ACHN (cell line): ENCODE measurements around the gene KLHDC9.
A peak's percentile ranks its signal among the peaks of the same experiment; 100 is the strongest.

Experiments used
- DNase-seq: peaks from one replicate; pipeline ENCODE4 v3.0.0-alpha.2; 2015
- in situ Hi-C: cut with HindIII; loops from 2 replicates; pipeline ENCODE4 v1.10.0; 2017; ENCODE audit warnings: low sequenced_read_pairs, low pct_ligation_motif_present, low pct_unique_long_range_greater_than_20kb

KLHDC9 gene

DNA sequence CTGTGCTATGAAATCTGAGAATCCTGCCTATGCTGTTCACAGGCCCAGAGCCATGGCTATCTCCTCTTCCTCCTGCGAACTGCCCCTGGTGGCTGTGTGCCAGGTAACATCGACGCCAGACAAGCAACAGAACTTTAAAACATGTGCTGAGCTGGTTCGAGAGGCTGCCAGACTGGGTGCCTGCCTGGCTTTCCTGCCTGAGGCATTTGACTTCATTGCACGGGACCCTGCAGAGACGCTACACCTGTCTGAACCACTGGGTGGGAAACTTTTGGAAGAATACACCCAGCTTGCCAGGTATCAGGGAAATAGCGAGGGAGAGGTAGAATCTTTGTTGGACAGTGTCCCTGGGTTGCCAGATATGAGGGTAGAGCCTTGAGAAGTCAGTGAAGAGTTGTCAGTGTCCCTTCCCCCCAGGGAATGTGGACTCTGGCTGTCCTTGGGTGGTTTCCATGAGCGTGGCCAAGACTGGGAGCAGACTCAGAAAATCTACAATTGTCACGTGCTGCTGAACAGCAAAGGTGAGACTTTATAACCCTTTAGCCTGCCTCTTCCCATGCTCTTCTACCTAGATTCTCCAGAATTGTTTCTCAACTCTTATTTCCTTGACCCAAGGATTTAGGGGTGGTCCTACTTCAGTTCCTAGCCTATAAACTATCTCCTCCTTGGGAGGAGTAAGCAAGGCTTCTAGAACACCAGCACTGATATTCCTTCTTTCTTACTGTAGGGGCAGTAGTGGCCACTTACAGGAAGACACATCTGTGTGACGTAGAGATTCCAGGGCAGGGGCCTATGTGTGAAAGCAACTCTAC lies 21.1 kb downstream of the KLHDC9 start:
- DNase-seq: peak; percentile 77
- in situ Hi-C loops: no loop called here

DNA sequence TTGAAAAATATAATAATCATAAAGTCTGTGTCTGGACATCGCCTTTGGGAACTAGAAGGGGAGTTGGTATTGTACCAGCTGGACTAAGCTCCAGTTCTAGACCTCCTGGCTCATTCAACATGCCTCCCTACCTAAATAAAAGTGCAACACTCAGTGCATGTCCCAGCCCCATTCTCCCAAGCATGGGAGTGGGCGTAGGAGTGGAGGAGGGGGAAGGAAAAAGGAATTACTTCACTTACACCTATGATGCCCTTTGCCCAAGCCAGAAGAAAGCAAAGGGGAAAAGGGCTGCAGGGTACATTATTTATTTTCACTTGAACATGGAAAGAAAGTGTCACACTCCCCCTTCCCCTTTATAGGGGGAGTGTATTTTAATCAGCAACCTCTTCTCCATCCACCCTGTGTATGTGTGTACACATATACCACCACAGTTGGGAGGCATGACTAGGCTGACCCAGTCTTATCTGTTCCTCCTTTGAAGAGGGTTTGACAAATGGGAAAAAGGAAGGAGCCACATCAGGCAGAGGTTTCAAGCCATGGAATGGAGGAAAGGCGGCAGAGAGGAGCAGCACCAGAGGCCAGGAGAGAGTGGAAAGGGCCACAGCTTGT lies 23.0 kb downstream of the KLHDC9 start:
- in situ Hi-C loops: no loop called here
- DNase-seq: no peak

DNA sequence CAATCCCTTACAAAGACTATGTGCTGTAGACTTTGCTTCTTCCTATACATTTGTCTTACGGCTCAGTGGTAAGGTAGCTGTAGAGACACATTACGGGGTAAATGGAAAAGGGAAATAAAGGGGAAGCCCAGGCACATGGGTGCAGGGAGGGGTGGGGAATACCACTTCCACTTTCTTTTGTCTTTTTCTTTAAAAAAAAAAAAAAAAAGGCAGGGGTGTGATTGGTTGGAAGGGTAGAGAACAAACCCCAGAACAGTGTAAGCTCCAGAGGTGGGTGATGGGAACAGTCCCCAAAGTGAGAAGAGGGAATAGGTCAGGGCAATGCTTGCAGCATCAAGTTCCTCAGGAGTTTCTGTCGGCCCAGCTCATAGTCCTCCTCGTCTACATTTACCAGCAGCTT lies 23.7 kb downstream of the KLHDC9 start:
- DNase-seq: no peak
- in situ Hi-C loops: no loop called here

DNA sequence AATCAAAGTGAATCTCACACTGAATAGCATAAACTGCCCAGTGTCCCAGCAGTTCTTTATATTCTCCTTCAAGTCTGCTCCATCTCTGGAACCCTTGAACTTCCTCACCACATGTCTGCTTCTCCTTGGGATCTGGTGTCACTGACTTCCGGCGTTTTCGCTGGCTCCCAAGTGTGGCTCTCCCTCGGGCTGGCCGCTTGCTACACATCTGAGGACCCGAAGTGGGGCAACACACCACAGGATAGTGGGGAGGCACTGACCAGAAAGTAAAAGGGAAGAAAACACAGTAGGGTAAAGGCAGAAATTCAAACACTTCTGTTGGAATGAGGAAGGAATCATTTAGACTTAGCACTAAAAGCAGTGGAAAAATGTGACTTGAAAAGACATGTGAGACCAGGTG lies 24.8 kb downstream of the KLHDC9 start:
- no peak for DNase-seq
- in situ Hi-C loops: no loop called here

DNA sequence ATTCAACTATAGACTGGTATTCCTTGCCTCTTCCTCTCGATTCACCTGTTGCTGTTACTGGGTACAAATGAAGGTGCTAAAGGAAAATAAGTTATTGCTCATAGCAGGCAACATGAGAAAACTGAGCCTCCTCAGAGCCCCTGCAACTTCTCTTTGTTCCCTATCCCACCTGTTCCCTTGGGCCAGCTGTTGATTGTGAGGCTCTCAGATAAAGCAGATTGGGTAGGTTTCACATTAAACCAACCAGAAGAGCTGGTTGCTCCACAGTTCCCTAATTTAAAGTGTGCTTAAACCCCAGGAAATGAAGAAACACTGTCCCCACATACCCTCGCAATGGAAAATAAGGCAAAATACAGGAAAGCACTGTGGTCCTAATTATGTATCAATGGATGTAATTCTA lies 29.5 kb downstream of the KLHDC9 start:
- in situ Hi-C loops: no loop called here
- no peak for DNase-seq

DNA sequence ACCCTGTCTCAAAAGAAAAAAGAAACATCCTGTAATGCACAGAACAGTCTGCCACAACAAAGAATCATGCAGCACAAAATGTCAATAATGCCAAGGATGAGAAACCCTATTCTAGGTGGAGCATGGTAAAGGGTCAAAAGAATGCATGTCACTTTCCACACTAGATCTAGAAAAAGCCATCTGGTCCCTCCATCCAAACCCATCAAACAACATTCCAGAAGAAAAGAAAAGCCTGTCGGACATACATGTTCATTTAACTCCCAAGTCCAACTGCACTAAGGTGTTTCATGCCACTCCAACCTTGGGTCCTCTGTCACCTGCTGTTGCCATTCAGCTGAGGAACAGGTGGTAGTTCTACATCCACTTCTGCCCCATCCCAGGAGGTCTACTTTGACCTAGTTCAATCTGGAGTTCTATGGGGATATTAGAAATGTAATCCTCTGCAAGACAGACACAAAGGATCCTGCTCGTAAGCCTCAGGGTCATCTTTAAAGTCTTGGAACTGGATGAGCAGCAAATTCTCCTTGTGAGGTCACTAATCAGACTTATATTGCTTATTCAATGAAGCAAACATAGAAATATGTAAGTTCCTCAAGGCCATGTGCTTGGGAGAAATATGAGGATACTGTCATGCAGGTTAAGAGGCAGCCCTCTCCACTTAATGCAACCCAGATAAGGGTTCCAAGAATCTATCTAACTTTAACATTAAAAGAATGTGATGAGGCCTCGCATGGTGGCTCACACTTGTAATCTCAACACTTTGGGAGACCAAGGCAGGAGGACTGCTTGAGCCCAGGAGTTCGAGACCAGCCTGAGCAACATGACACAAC lies 30.6 kb downstream of the KLHDC9 start:
- in situ Hi-C loops: no loop called here
- DNase-seq: no peak

DNA sequence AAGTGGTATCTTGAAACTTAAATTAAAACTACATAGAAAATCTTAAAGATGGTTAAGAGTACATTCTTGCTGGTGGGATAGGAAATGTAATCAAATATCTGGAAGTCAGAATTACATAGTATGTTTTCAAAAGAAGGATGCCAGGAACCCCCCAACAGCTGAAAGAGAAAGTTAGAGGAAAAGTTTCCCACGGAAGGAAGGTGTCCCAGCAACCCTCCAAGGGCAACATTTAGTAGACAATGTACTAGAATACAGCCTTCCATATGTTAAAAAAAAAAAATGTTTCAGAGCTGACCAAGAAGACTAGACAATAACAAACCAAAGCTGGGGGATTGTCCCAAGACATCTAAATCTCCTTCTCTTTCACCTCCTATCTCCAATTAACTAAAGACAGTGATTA lies 32.1 kb downstream of the KLHDC9 start:
- in situ Hi-C loops: no loop called here
- no peak for DNase-seq

DNA sequence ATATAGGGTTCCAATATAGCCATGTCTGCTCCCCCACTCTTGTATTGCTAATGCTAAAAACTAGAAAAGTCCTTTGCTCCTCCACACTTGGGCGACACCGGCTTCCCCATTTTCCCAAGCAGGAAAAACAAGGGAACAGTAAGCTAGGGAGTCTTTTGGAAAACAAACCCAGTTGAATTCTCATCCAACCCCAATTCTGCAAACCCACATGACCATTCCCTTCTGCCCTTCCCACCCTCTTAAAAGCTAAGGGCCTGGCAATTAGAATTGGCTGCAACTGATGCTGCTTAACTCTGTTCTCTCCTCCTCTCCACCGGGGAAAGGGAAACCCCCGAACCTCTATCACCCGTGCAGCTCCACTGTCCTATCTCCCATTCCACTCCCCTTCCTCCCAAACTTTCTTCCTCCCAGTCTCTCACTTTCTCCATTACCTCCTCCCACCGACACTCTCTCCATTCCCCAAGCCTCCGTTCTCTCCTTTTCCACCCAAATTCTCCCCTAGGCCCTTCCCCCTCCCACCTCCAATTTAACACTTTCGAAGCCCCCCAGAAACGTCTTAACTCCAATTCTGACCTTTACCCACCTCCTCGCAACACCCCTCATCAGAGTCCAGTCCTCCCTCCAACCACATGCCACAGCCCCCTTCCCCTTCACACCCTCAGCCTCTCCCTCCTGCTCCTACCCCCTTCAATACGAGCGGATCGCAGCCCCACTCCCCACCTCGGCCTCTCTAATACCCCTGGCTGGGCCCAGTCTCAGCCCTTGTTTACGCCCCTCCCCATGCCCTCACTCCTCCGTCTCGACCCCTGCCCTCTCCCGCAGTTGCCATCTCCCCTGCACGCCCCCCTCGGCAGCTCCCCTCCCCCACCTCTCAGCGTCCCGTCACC lies 33.6 kb downstream of the KLHDC9 start:
- peak; percentile 18 for DNase-seq
- in situ Hi-C loops: no loop called here

DNA sequence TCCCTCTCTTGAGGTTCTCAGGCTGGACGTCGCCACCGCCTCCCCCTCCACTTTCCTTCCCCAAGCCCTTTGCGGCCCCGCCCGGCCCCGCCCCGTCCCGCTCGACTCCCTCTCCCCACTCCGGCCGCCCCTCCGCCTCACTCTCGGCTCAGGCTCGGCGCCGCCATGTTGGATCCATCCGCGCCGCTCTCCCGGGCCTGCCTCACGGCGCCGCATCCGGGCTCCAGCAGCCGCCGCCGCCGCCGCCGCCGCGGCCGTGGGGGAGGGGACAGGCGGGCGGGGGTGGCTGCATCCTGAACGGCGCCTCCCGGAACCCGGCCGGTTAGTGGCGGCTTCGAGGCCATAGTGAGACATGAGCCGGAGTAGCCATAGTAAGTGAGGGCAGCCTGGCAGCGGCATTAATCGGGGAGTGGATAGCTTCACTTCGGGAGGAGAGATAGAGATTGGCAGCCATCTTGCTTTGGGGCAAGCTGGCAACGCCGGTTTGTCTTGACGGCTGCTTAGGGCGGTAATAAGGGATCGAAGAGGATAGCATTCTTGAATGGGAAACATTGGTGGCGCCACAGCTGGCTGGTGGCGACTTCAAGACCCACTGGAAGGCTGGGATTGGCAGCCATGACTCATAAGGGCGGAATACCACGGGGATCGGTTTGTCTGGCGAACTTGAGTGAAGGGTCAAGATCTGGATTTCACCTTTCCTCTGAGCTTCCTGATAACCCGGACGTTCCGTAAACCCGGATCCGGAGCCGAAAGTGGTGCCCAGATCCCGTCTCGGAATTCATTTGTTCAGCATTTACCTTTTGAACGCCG lies 34.5 kb downstream of the KLHDC9 start, which contains the start of gene DEDD:
TSS of gene DEDD (minus strand) at position 258 of the 810 bp plus-strand sequence. CDS start 8,205 bp downstream, outside the sequence.
- in situ Hi-C loops: no loop called here

DNA sequence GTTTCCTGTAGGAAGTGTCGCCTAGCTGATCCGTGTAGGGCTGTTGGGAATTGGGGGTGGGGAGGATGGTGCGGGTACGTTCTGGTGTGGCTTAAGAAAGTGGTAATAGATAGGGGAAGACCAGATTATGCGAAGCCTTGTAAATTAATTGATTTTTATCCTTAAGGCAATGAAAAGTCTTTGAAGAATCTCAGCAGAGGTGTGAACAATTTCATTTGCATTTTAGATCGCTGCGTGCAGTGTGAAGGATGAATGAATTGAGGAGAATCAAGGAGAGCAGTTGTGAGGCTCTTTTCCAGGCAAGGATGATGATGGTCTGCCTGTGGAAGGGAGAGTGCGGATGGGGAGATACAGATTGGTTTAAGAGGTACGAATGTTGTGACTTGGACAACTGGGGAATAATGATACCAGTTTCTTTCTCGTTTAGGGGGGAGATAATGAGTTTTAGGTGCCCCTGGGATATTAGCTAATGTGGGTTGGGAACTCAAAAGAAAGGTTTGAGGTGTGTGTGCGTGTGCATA lies 35.1 kb downstream of the KLHDC9 start:
- in situ Hi-C loops: no loop called here
- no peak for DNase-seq

More for the DNA sequence above, 34.5 kb downstream of the KLHDC9 start, which contains the start of gene DEDD:
- peak; percentile 98 for DNase-seq

DNA sequence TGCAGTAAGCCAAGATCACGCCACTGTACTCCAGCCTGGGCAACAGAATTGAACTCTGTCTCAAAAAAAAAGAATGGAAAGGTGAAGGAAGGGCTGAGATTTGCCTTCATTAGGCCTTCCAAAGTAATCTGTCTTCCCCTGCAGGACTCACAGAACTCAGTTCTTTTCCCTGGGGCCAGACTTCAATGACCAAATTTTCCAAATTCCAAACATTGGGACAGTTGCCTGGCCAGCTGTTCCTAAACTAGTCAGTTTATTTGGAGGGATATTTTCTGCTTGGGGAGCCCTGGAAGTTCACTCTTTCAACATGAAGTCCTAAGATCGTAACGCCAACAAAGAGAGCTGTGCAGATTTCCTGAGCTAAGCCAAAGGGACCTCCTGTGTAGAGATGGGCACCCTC lies 39.7 kb downstream of the KLHDC9 start:
- in situ Hi-C loops: no loop called here
- DNase-seq: no peak

DNA sequence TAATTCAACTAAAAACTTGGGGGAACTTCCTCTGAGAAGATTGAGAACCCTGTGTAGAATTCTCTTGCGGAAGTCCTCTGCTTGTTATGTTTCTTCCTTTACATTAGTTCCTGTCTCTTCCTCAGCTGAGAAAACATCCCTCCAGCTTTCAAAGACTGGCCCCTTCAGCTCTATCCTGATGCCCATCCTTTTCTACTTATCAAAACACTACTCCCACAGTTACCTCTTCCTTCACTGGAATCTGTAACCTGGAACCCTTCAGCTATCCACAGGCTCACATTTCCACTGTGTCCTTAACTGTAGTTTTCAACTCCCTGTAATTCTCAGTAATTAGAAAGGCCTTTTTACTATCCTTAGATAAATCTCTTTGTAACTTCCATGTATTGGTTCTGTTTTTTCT lies 40.3 kb downstream of the KLHDC9 start:
- DNase-seq: no peak
- in situ Hi-C loops: no loop called here

DNA sequence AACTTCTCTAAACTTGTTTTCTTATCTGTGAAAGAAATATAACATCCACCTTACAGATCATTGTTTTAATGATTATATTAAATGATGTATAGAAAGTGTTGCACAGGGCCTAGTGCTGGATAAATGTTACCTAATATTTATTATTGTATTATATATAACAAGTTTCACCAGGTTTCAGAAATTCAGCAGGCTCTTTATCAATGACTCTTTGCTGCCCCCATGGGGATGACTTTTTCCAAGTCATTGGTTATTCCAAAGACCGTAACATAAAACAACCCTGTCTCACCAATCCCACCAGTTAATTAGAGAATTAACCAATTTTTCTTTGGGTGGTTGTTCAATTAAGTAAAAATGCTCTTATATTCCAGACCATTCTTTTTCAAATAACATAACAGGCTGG lies 41.6 kb downstream of the KLHDC9 start:
- in situ Hi-C loops: no loop called here

DNA sequence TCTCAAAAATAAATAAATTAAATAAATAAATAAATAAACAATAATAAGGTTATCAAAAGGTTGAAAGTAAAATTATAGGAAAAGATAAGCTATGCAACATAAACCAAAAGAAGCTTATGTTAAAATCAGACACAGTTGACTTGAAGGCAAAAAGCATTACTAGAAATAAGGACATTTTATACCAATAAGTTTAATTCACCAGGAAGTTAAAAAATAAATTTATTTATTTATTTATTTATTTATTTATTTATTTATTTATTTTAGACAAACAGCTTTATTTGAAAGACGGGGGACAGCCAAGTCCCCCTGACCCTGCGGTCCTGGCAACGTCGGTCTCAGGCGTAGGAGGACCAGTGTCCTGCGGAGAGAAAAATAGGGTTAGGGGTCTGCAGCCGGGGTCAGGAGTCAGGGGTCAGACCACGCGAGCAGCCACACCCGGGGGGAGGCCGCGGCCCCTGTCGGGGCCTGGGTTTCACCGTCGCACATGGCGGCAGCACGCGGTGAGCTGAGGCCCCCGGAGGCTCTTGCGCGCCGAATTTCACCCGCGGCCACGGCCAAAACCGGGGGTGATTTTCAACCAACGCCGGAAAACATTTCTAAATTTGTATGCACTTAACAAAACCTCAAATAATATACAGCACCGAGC lies 42.7 kb downstream of the KLHDC9 start:
- DNase-seq: no peak
- in situ Hi-C loops: no loop called here

More for the DNA sequence above, 41.6 kb downstream of the KLHDC9 start:
- peak; percentile 60 for DNase-seq

DNA sequence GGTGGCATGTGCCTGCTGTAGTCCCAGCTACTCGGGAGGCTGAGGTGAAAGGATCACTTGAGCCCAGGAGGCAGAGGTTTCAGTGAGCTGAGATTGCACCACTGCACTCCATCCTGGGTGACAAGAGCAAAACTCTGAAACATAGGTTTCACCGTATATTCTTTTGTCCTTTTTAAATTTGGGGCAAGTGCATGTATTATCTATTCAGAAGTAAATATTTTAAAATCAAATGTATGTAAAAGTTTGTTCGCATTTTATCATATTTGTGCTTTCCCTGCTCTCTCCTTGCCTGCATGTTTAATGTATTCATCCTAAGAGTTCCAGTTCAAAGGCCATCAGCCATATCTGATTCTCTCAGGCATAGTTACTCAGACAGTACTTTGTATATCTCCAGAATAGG lies 47.7 kb downstream of the KLHDC9 start:
- in situ Hi-C loops: no loop called here
- no peak for DNase-seq
